Measurements from ENCODE around the gene NPAS2. TPM values are rescaled to one million over a fixed set of nuclear protein-coding genes. Genes with fewer than 3 reads are reported as not detected.

The NPAS2 gene
- total RNA-seq, 1 donor = 8.7 TPM

DNA sequence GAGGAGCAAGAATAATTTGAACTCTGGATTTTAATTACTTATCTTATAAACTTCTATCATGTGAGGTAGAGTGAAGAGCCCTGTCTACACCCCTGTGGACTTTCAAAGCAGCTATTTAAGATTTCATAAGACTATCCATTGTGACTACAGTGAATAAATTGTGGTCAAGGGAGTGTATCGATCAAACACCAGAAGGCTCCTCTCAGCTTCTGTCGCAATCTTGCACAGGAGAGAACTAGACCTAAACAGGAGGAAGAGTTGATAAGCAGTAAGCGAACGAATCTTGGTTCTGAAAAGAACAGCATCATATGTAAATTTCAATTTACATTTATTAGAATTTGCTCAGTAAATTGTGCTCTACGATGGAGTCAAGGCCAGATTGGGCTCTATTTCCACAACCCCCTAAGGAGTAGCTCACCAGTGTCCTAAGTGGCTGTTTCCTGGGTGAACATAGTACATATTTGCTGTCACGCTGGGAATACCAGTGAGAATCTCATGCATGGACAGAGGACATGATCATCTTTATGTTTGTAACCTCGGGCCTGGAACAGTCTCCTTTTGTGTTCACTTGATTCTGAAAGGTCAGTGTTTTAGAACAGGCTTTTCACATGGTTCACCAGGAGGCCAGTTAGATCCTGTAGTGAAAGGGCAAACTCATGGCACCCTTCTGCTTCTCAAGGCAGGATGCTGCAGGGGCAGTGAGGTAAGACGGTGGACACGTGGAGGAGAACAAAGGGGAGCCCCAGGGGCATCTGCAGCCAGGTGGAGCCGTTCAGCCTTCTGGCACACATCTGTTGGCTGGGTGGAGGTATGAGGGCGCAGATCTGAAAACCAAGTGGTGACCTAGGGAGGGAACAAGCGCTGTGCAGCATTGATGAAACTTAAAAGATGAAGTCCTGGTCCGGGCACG is 33.3 kb downstream of the NPAS2 start:
- Histone ChIP-seq H3K9me3 (ENCODE audit: low read depth, low read length) (no peaks in the 10 kb centered on the region), H3K4me3 (ENCODE audit: insufficient read depth, low read length) (no peak overlapping the region), H3K4me2 (ENCODE audit: insufficient read depth, low read length) (no peak overlapping the region), H3K79me2 (ENCODE audit: insufficient read depth, low read length) (no peaks in the 10 kb centered on the region), H4K20me1 (ENCODE audit: insufficient read depth, low read length) (no peaks in the 10 kb centered on the region), H3K27ac (ENCODE audit: low read depth, low read length) (no peak overlapping the region), H3K36me3 (ENCODE audit: insufficient read depth, low read length) (no peaks in the 10 kb centered on the region), H3K27me3 (ENCODE audit: insufficient read depth, low read length) (no peaks in the 10 kb centered on the region), H2AFZ (ENCODE audit: low read length) (no peak overlapping the region), H3K4me1 (ENCODE audit: insufficient read depth, low read length) (peaks cover 10% of the 10 kb centered on the region)
- TF ChIP-seq, protein P1, sequence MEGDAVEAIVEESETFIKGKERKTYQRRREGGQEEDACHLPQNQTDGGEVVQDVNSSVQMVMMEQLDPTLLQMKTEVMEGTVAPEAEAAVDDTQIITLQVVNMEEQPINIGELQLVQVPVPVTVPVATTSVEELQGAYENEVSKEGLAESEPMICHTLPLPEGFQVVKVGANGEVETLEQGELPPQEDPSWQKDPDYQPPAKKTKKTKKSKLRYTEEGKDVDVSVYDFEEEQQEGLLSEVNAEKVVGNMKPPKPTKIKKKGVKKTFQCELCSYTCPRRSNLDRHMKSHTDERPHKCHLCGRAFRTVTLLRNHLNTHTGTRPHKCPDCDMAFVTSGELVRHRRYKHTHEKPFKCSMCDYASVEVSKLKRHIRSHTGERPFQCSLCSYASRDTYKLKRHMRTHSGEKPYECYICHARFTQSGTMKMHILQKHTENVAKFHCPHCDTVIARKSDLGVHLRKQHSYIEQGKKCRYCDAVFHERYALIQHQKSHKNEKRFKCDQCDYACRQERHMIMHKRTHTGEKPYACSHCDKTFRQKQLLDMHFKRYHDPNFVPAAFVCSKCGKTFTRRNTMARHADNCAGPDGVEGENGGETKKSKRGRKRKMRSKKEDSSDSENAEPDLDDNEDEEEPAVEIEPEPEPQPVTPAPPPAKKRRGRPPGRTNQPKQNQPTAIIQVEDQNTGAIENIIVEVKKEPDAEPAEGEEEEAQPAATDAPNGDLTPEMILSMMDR (IDR thresholded peaks at IDR 0.05; ENCODE audit: extremely low read depth, low read depth, low read length) = no peak
- DNase-seq (ENCODE audit: insufficient read length, low spot score, missing footprints) = no peak

DNA sequence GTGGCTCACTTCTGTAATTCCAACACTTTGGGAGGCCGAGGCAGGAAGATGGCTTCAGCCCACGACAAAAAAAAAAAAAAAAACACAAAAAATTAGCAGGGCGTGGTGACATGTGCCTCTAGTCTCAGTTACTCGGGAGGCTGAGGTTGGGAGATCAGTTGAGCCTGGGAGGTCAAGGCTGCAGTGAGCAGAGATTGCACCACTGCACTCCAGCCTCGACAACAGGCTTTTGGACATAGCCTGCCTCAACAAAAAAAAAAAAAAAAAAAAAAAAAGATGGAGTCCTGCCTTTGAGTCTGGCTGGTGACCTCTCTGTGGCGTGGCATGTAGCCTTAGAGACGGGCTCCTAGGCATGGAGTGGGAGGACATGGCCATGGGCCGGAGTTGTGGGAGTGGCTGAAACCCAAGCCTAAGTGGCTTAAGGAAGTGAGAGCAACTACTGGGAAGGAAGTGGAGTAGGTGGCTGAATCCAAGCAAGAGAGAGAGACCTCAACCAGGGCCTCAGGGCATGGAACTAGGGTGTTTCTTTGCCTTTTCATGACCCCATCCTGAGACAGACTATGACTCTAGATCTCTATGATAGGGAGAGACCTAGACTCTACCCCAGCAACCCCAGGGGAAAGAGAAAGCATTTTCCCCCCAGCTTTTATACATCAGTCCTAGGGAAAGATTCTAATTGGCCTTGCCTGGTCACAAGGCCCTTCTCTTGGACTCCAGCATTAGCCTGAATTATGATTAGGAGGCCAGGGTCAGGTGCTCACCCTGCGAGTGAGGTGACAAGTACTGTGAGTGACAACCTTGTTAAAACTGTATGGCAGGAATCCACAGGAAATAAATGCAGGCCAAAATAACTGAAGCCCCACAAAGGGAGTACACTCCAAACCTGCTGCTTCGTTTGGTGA is 34.2 kb downstream of the NPAS2 start:
- DNase-seq (ENCODE audit: insufficient read length, low spot score, missing footprints) = peak; percentile 53
- Histone ChIP-seq H2AFZ (ENCODE audit: low read length) (no peak overlapping the region), H3K27me3 (ENCODE audit: insufficient read depth, low read length) (no peaks in the 10 kb centered on the region), H3K4me1 (ENCODE audit: insufficient read depth, low read length) (peaks cover 11% of the 10 kb centered on the region), H3K4me2 (ENCODE audit: insufficient read depth, low read length) (no peak overlapping the region), H3K9me3 (ENCODE audit: low read depth, low read length) (no peaks in the 10 kb centered on the region), H4K20me1 (ENCODE audit: insufficient read depth, low read length) (no peaks in the 10 kb centered on the region), H3K36me3 (ENCODE audit: insufficient read depth, low read length) (no peaks in the 10 kb centered on the region), H3K27ac (ENCODE audit: low read depth, low read length) (no peak overlapping the region), H3K4me3 (ENCODE audit: insufficient read depth, low read length) (no peak overlapping the region), H3K79me2 (ENCODE audit: insufficient read depth, low read length) (no peaks in the 10 kb centered on the region)
- TF ChIP-seq, protein P1 (IDR thresholded peaks at IDR 0.05; ENCODE audit: extremely low read depth, low read depth, low read length) = no peak

DNA sequence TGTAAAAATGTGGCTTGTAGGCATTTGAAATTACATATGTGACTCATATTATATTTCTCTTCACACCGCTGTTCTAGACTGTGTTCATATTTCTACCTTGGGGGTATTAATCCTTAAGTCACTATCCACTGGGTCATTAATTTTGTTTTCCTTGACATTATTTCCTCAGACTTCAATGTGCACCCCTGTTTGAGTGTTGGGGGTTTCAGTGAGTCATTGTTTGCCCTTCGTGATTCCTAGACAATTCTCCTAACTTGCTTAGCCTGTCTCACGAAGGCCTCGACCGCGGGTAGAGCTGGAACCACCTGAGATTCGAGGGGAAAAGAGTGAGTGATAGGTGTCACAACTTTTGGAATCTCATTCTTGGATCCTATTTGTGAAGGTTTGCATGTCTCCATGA is 35.1 kb downstream of the NPAS2 start:
- H3K4me1 ChIP-seq (ENCODE audit: insufficient read depth, low read length) = peaks cover 11% of the 10 kb centered on the region
- no peak overlapping the region for H3K4me2 ChIP-seq (ENCODE audit: insufficient read depth, low read length)
- H3K4me3 ChIP-seq (ENCODE audit: insufficient read depth, low read length) = no peak overlapping the region
- no peak overlapping the region for H2AFZ ChIP-seq (ENCODE audit: low read length)
- H3K9me3 ChIP-seq (ENCODE audit: low read depth, low read length) = no peaks in the 10 kb centered on the region
- H3K79me2 ChIP-seq (ENCODE audit: insufficient read depth, low read length) = no peaks in the 10 kb centered on the region
- no peaks in the 10 kb centered on the region for H3K36me3 ChIP-seq (ENCODE audit: insufficient read depth, low read length)
- no peak for DNase-seq (ENCODE audit: insufficient read length, low spot score, missing footprints)
- TF ChIP-seq, protein P1 (IDR thresholded peaks at IDR 0.05; ENCODE audit: extremely low read depth, low read depth, low read length) = no peak
- no peaks in the 10 kb centered on the region for H4K20me1 ChIP-seq (ENCODE audit: insufficient read depth, low read length)
- H3K27ac ChIP-seq (ENCODE audit: low read depth, low read length) = no peak overlapping the region
- no peaks in the 10 kb centered on the region for H3K27me3 ChIP-seq (ENCODE audit: insufficient read depth, low read length)

DNA sequence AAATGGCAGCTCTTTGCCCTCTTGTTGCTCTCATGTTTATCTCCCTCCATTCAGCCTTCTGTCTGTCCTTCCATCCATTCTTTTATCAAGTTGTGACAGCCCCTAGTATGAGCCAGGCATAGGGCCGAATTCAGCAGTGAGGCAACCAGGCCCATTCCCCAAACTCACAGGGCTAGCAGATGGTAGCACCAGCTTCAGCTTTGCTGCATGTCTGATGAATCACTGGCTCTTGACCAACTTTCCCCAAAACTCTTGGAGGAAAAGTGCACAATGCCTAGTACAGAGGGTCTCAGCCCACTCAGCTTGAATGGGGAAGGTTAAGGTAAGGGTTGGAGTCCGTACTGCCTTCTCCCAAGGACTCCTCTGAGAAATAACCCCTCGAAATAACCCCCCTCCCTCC is 35.7 kb downstream of the NPAS2 start:
- Histone ChIP-seq H3K27me3 (ENCODE audit: insufficient read depth, low read length) (no peaks in the 10 kb centered on the region), H3K4me3 (ENCODE audit: insufficient read depth, low read length) (no peak overlapping the region), H3K4me1 (ENCODE audit: insufficient read depth, low read length) (peaks cover 11% of the 10 kb centered on the region), H3K9me3 (ENCODE audit: low read depth, low read length) (no peaks in the 10 kb centered on the region), H3K79me2 (ENCODE audit: insufficient read depth, low read length) (no peaks in the 10 kb centered on the region), H3K36me3 (ENCODE audit: insufficient read depth, low read length) (no peaks in the 10 kb centered on the region), H4K20me1 (ENCODE audit: insufficient read depth, low read length) (no peaks in the 10 kb centered on the region), H2AFZ (ENCODE audit: low read length) (no peak overlapping the region), H3K4me2 (ENCODE audit: insufficient read depth, low read length) (no peak overlapping the region), H3K27ac (ENCODE audit: low read depth, low read length) (no peak overlapping the region)
- no peak for DNase-seq (ENCODE audit: insufficient read length, low spot score, missing footprints)
- TF ChIP-seq, protein P1 (IDR thresholded peaks at IDR 0.05; ENCODE audit: extremely low read depth, low read depth, low read length) = no peak

Data from osteoblast (primary cell).